Measurements from ENCODE around the gene KDM6A. TPM values are rescaled to one million over a fixed set of nuclear protein-coding genes. Genes with fewer than 3 reads are reported as not detected.
A peak's percentile ranks its signal among the peaks of the same experiment; 100 is the strongest.

The KDM6A gene
- total and polyA plus RNA-seq, 2 of the 13 experiments (the other 11 are each of a cell fraction or from before 2014, with no cell fraction given): 16.7 to 18.2 TPM

- ATAC-seq (no peak), DNase-seq (ENCODE audit: low spot score) (peak; percentile 50), FAIRE-seq (no peak)
- Histone ChIP-seq H3K4me3 (replicated peaks in 1 of 3; ENCODE audit: insufficient read depth in 1 of 3, low read depth in 2 of 3, low read length in 3 of 3) (no peak overlapping the region), H3K9ac (ENCODE audit: insufficient read depth, low read depth, low read length) (no peak overlapping the region), H3K27me3 (ENCODE audit: control insufficient read depth in 1 of 2, insufficient read depth in 2 of 2, low read length in 2 of 2) (no peaks in the 10 kb centered on the region), H2AFZ (ENCODE audit: low read length) (no peak overlapping the region), H3K36me3 (replicated peaks in 1 of 2; ENCODE audit: control insufficient read depth in 1 of 2, insufficient read depth in 2 of 2, low read length in 2 of 2) (peaks cover 0 to 2% of the 10 kb centered on the region in 2 experiments; a peak in 1 of 5 replicates), H3K4me2 (ENCODE audit: low read depth, low read length) (0 out of 2 replicates have a peak overlapping the region, but pooled peaks have one; percentile 7), H3K9me3 (ENCODE audit: low read length) (no peaks in the 10 kb centered on the region; the same call in 1 of the 2 replicates), H3K4me1 (ENCODE audit: insufficient read depth, low read length) (peaks cover 23% of the 10 kb centered on the region), H3K79me2 (ENCODE audit: insufficient read depth, low read length) (peaks cover 34% of the 10 kb centered on the region), H3K27ac (ENCODE audit: extremely low read length, insufficient read depth, low read length) (peak overlapping the region; percentile 57), H4K20me1 (ENCODE audit: insufficient read depth, low read length) (no peaks in the 10 kb centered on the region)
- in situ Hi-C loops (cut with HindIII; ENCODE audit: extremely low pct_ligation_motif_present, low pct_unique_long_range_greater_than_20kb): no loop called here
- BruUV-seq (replicated peaks): no TSS peak
- intact Hi-C loops (cut with micrococcal nuclease; ENCODE audit: unreplicated experiment): no loop called here
- ChIA-PET CTCF (ENCODE audit: low intra/inter-chr PET ratio, low total read pairs) (no interaction called here), POLR2A (no interaction called here)
- no peak for TF ChIP-seq ELF3 (CRISPR knock-in tag; IDR thresholded peaks at IDR 0.05)
- peak; percentile 14; the same call in 1 of the 2 replicates for TF ChIP-seq SALL1 (CRISPR knock-in tag; IDR thresholded peaks at IDR 0.05)
- TF ChIP-seq SAP130 (CRISPR knock-in tag; IDR thresholded peaks at IDR 0.05; ENCODE audit: low read depth): no peak
- no peak for TF ChIP-seq REXO4 (CRISPR knock-in tag; IDR thresholded peaks at IDR 0.05; ENCODE audit: borderline replicate concordance)
- peak; percentile 100 for TF ChIP-seq TP53 (CRISPR knock-in tag; conservative IDR thresholded peaks at IDR 0.05)
- TF ChIP-seq FOXA3 (CRISPR knock-in tag; IDR thresholded peaks at IDR 0.05): peak; percentile 71
- no peak for TF ChIP-seq ESRRA (CRISPR knock-in tag; IDR thresholded peaks at IDR 0.05; ENCODE audit: low read depth)
- peak; percentile 51; the same call in 1 of the 2 replicates for TF ChIP-seq FOXO1 (CRISPR knock-in tag; IDR thresholded peaks at IDR 0.05)
- no peak for TF ChIP-seq ZSCAN29 (CRISPR knock-in tag; conservative IDR thresholded peaks at IDR 0.05)
- no peak for TF ChIP-seq NAIF1 (CRISPR knock-in tag; IDR thresholded peaks at IDR 0.05; ENCODE audit: borderline replicate concordance)
- no peak for TF ChIP-seq DBP (CRISPR knock-in tag; IDR thresholded peaks at IDR 0.05; ENCODE audit: not compliant biosample characterization)
- no peak for TF ChIP-seq FOXO4 (CRISPR knock-in tag; conservative IDR thresholded peaks at IDR 0.05)
- no peak for TF ChIP-seq FOXP1 (IDR thresholded peaks at IDR 0.05)
- 0 out of 2 replicates have a peak, but pooled peaks have one; percentile 25 for TF ChIP-seq FOXP1 (CRISPR knock-in tag; IDR thresholded peaks at IDR 0.05)
- TF ChIP-seq FOXA1 (IDR thresholded peaks at IDR 0.05): no peak
- TF ChIP-seq FOXA1 (CRISPR knock-in tag; IDR thresholded peaks at IDR 0.05): peak; percentile 24; the same call in 1 of the 2 replicates
- TF ChIP-seq TEAD3 (CRISPR knock-in tag; optimal IDR thresholded peaks at IDR 0.05; ENCODE audit: borderline replicate concordance): peak; percentile 26
- TF ChIP-seq RBFOX2 (IDR thresholded peaks at IDR 0.05; ENCODE audit: low read depth, low read length): no peak
- no peak for TF ChIP-seq ZFY (CRISPR knock-in tag; IDR thresholded peaks at IDR 0.05)
- peak; percentile 21; the same call in 1 of the 2 replicates for TF ChIP-seq FOSL2 (CRISPR knock-in tag; IDR thresholded peaks at IDR 0.05)
- no peak for TF ChIP-seq ZC3H4 (CRISPR knock-in tag; IDR thresholded peaks at IDR 0.05; ENCODE audit: borderline replicate concordance)
- 0 out of 2 replicates have a peak, but pooled peaks have one; percentile 28 for TF ChIP-seq MED1 (CRISPR knock-in tag; IDR thresholded peaks at IDR 0.05)
- no peak for TF ChIP-seq PPARG (CRISPR knock-in tag; conservative IDR thresholded peaks at IDR 0.05)
- TF ChIP-seq ARNT (IDR thresholded peaks at IDR 0.05): no peak
- TF ChIP-seq ZNF607 (CRISPR knock-in tag; IDR thresholded peaks at IDR 0.05; ENCODE audit: borderline replicate concordance): no peak
- TF ChIP-seq ATF7-NPFF (CRISPR knock-in tag; IDR thresholded peaks at IDR 0.05; ENCODE audit: low read depth): no peak
- no peak for TF ChIP-seq NFATC3 (CRISPR knock-in tag; IDR thresholded peaks at IDR 0.05)
Observed at GRCh38 chrX:44975666-44976263, 102.8 kb downstream of the KDM6A start.
